Measurements from ENCODE around the gene HTT. TPM values are rescaled to one million over a fixed set of nuclear protein-coding genes. Genes with fewer than 3 reads are reported as not detected.
A peak's percentile ranks its signal among the peaks of the same experiment; 100 is the strongest.

The HTT gene
- total RNA-seq, 1 donor = 44.5 TPM

DNA sequence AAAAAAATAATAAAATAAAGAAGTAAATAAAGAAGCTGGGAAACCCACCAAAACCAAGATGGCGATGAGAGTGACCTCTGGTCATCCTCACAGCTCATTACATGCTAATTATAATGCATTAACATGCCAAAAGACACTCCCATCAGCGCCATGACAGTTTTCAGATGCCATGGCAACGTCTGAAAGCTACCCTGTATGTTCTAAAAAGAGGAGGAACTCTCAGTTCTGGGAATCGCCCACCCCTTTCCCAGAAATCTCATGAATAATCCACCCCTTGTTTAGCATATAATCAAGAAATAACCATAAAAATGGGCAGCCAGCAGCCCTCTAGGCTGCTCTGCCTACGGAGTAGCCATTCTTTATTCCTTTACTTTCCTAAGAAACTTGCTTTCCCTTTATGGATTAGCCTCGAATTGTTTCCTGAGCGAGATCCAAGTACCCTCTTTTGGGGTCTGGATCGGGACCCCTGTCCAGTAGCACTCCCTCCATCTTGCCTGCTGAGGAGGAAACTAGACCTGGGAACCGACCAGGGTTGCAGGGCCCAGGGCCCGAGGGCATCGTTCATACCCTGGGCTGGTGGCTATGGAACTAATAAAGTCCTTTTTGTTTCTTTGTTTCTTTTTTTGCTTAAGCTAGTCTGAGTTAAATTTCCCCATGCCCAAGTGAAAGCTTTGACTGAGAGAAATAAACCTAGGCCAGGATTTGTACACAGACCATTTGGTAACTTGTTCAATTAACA, 31.0 kb upstream of the HTT start:
- H3K79me2 ChIP-seq (ENCODE audit: insufficient read depth, low read length) = no peaks in the 10 kb centered on the region
- no peak overlapping the region for H3K27ac ChIP-seq (ENCODE audit: low read depth, low read length)
- peaks cover 21% of the 10 kb centered on the region for H3K4me1 ChIP-seq (ENCODE audit: insufficient read depth, low read length)
- H4K20me1 ChIP-seq (ENCODE audit: insufficient read depth, low read length) = no peaks in the 10 kb centered on the region
- no peak overlapping the region for H3K4me3 ChIP-seq (ENCODE audit: insufficient read depth, low read length)
- TF ChIP-seq, protein P1, sequence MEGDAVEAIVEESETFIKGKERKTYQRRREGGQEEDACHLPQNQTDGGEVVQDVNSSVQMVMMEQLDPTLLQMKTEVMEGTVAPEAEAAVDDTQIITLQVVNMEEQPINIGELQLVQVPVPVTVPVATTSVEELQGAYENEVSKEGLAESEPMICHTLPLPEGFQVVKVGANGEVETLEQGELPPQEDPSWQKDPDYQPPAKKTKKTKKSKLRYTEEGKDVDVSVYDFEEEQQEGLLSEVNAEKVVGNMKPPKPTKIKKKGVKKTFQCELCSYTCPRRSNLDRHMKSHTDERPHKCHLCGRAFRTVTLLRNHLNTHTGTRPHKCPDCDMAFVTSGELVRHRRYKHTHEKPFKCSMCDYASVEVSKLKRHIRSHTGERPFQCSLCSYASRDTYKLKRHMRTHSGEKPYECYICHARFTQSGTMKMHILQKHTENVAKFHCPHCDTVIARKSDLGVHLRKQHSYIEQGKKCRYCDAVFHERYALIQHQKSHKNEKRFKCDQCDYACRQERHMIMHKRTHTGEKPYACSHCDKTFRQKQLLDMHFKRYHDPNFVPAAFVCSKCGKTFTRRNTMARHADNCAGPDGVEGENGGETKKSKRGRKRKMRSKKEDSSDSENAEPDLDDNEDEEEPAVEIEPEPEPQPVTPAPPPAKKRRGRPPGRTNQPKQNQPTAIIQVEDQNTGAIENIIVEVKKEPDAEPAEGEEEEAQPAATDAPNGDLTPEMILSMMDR (IDR thresholded peaks at IDR 0.05; ENCODE audit: extremely low read depth, low read depth, low read length) = no peak
- H3K36me3 ChIP-seq (ENCODE audit: insufficient read depth, low read length) = no peaks in the 10 kb centered on the region
- no peak for DNase-seq (ENCODE audit: insufficient read length, low spot score, missing footprints)
- H3K9me3 ChIP-seq (ENCODE audit: low read depth, low read length) = no peaks in the 10 kb centered on the region
- no peak overlapping the region for H2AFZ ChIP-seq (ENCODE audit: low read length)
- H3K4me2 ChIP-seq (ENCODE audit: insufficient read depth, low read length) = no peak overlapping the region
- no peaks in the 10 kb centered on the region for H3K27me3 ChIP-seq (ENCODE audit: insufficient read depth, low read length)

DNA sequence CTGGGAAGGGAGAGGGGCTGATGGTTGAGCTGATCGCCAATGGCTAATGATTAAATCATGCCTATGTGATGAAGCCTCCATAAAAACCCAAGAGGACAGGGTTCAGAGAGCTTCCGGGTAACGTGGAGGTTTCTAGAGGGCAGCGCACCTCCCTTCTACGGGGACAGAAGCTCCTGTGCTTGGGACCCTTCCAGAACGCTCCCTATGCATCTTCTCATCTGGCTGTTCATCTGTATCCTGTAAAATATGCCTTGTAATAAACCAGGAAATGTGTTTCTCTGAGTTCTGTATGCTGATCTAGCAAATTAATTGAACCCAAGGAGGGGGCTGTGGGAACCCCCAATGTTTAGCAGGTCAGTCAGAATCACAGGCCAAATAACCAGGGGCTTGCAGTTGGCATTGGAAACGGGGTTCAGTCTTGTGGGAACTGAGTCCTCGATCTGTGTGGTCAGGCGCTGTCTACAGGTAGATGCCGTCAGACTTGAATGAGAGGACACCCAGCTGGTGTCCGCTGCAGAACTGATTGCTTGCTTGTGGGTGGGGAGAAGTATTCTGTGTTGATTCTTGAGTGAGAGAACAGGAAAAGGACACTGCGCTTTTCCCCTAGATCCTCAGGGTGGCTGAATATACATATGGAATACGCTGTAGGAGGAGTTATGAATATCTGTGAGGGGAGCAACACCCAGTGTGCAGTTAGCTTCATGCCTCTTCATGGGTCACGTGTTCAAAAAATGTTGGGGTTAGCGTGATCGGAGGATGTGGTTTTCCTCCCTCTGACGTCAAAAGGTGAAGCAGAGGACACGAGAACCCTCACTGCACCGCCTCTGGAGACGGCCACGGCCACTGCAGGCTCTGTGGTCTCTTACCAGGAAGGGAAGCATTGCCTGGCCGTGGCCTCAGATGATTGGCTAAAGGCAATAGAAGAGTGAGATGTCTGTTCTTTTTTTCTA, 29.3 kb upstream of the HTT start:
- Histone ChIP-seq H4K20me1 (ENCODE audit: insufficient read depth, low read length) (no peaks in the 10 kb centered on the region), H3K4me1 (ENCODE audit: insufficient read depth, low read length) (peaks cover 24% of the 10 kb centered on the region), H2AFZ (ENCODE audit: low read length) (peak overlapping the region; percentile 2), H3K27ac (ENCODE audit: low read depth, low read length) (peak overlapping the region; percentile 77), H3K4me3 (ENCODE audit: insufficient read depth, low read length) (peak overlapping the region; percentile 12), H3K79me2 (ENCODE audit: insufficient read depth, low read length) (no peaks in the 10 kb centered on the region), H3K4me2 (ENCODE audit: insufficient read depth, low read length) (peak overlapping the region; percentile 16), H3K9me3 (ENCODE audit: low read depth, low read length) (no peaks in the 10 kb centered on the region), H3K27me3 (ENCODE audit: insufficient read depth, low read length) (no peaks in the 10 kb centered on the region), H3K36me3 (ENCODE audit: insufficient read depth, low read length) (no peaks in the 10 kb centered on the region)
- DNase-seq (ENCODE audit: insufficient read length, low spot score, missing footprints) = no peak
- TF ChIP-seq, protein P1 (IDR thresholded peaks at IDR 0.05; ENCODE audit: extremely low read depth, low read depth, low read length) = peak; percentile 20

DNA sequence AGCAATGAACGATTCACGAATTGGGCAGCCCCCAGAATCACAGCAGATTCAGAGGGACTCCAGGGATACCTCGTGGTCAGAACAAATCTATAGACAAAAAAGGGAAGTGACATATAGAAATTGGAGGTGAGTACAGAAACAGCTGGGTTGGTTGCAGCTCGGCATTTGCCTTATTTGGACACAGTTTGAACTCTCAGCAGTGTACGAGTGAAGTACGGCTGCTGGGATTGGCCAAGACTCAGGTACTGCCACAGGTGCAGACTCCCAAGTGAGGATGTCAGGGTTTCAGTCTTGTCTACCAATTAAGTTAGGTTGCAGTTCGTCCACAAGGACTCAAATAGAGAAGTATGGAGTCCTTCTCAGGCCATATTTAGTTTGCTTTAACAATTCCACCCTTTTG, 28.3 kb upstream of the HTT start:
- Histone ChIP-seq H4K20me1 (ENCODE audit: insufficient read depth, low read length) (no peaks in the 10 kb centered on the region), H3K36me3 (ENCODE audit: insufficient read depth, low read length) (no peaks in the 10 kb centered on the region), H2AFZ (ENCODE audit: low read length) (no peak overlapping the region), H3K4me1 (ENCODE audit: insufficient read depth, low read length) (peaks cover 24% of the 10 kb centered on the region), H3K9me3 (ENCODE audit: low read depth, low read length) (no peaks in the 10 kb centered on the region), H3K27me3 (ENCODE audit: insufficient read depth, low read length) (no peaks in the 10 kb centered on the region), H3K27ac (ENCODE audit: low read depth, low read length) (no peak overlapping the region), H3K4me3 (ENCODE audit: insufficient read depth, low read length) (no peak overlapping the region), H3K79me2 (ENCODE audit: insufficient read depth, low read length) (no peaks in the 10 kb centered on the region), H3K4me2 (ENCODE audit: insufficient read depth, low read length) (no peak overlapping the region)
- no peak for DNase-seq (ENCODE audit: insufficient read length, low spot score, missing footprints)
- TF ChIP-seq, protein P1 (IDR thresholded peaks at IDR 0.05; ENCODE audit: extremely low read depth, low read depth, low read length) = no peak

DNA sequence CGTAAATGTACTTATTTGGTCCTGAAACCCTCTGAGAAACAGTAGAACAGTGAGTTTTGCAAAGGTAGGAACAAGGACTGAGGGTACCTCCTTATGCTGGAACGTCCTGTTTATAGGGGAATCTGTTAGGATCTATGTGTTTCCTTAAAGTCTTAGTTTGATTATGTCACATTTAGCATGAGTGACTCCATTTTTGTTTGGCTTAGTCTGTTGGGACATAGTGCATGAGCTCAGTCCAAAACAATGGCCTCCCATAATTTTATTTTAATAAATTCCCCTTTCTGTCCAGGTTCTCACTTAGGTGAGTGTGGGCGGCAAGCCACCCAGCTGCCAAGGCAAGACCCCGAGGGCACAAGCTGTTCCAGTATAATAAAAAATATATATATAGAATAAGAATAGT, 27.9 kb upstream of the HTT start:
- Histone ChIP-seq H3K4me1 (ENCODE audit: insufficient read depth, low read length) (peaks cover 20% of the 10 kb centered on the region), H4K20me1 (ENCODE audit: insufficient read depth, low read length) (no peaks in the 10 kb centered on the region), H3K27ac (ENCODE audit: low read depth, low read length) (no peak overlapping the region), H3K36me3 (ENCODE audit: insufficient read depth, low read length) (no peaks in the 10 kb centered on the region), H3K27me3 (ENCODE audit: insufficient read depth, low read length) (peaks cover under 1% of the 10 kb centered on the region), H3K9me3 (ENCODE audit: low read depth, low read length) (no peaks in the 10 kb centered on the region), H3K4me3 (ENCODE audit: insufficient read depth, low read length) (no peak overlapping the region), H2AFZ (ENCODE audit: low read length) (no peak overlapping the region), H3K4me2 (ENCODE audit: insufficient read depth, low read length) (no peak overlapping the region), H3K79me2 (ENCODE audit: insufficient read depth, low read length) (no peaks in the 10 kb centered on the region)
- TF ChIP-seq, protein P1 (IDR thresholded peaks at IDR 0.05; ENCODE audit: extremely low read depth, low read depth, low read length) = no peak
- DNase-seq (ENCODE audit: insufficient read length, low spot score, missing footprints) = no peak
